Upper lobe of left lung (tissue), 6 donors: Measurements from ENCODE around the gene SPEF1. TPM values are rescaled to one million over a fixed set of nuclear protein-coding genes. Genes with fewer than 3 reads are reported as not detected.

ENCODE experiments used
- ATAC-seq, 2 donors: fragments of 200-7000 bp; cut with Tn5 transposase; one replicate each; pipeline ENCODE4 v1.9.1; 2022; ENCODE audit warnings: mild to moderate bottlenecking in 2 of 2, moderate library complexity in 2 of 2; ENCODE audit not compliant: low FRiP score in 2 of 2
- DNase-seq, 2 donors: peaks; one replicate each; pipeline ENCODE4 v3.0.0-alpha.2; 2019 to 2020
- H3K27ac ChIP-seq, 4 donors: fragments of 200-600 bp; sonication (generic); one replicate each; pipeline ENCODE4 v1.5.1; 2016 to 2019
- H3K27me3 ChIP-seq, 4 donors: fragments of 200-600 bp; sonication (generic); one replicate each; pipeline ENCODE4 v1.5.1; 2017 to 2019
- H3K36me3 ChIP-seq, 4 donors: fragments of 200-600 bp; sonication (generic); one replicate each; pipeline ENCODE4 v1.5.1; 2016 to 2019
- H3K4me1 ChIP-seq, 4 donors: fragments of 200-600 bp; sonication (generic); one replicate each; pipeline ENCODE4 v1.5.1; 2018 to 2019
- H3K4me3 ChIP-seq, 4 donors: fragments of 200-600 bp; sonication (generic); one replicate each; pipeline ENCODE4 v1.5.1; 2017 to 2019; ENCODE audit warnings: mild to moderate bottlenecking in 2 of 4, moderate library complexity in 1 of 4
- H3K9me3 ChIP-seq, 4 donors: fragments of 200-600 bp; sonication (generic); one replicate each; pipeline ENCODE4 v1.5.1; 2018 to 2019
- CTCF ChIP-seq, 6 experiments: fragments of 450-650 bp in 4 of 6; fragments of 200-600 bp in 2 of 6; sonication (generic) in 2 of 6; IDR thresholded peaks; one replicate each; pipeline ENCODE4 v1.5.1; 2016 to 2019; ENCODE audit warnings: antibody characterized with exemption in 6 of 6
- EP300 ChIP-seq, 4 donors: sonication (generic); formaldehyde crosslinking; IDR thresholded peaks; one replicate each; pipeline ENCODE4 v1.5.1; 2017; ENCODE audit warnings: antibody characterized with exemption in 4 of 4, control low read depth in 2 of 4
- POLR2A ChIP-seq, 4 donors: fragments of 450-650 bp; IDR thresholded peaks; one replicate each; pipeline ENCODE4 v1.5.1; 2016 to 2017; ENCODE audit warnings: antibody characterized with exemption in 4 of 4, mild to moderate bottlenecking in 2 of 4
- POLR2AphosphoS5 ChIP-seq, 2 donors: sonication (generic); formaldehyde crosslinking; IDR thresholded peaks; one replicate each; pipeline ENCODE4 v1.5.1; 2017; ENCODE audit warnings: antibody characterized with exemption in 2 of 2
- WGBS, 2 donors: methylation state at CpG; one replicate each; pipeline ENCODE4 v1.1.5; 2017 to 2018; 5-methylcytosine and 5-hydroxymethylcytosine counted together
- total RNA-seq, 6 donors: library from RNA; depleted of rRNA in 4 of 6; stranded (reverse); fragments of >200 nt in 4 of 6; gene quantifications; one replicate each; pipeline versions ENCODE4 v1.1.0 to v1.2.1, GENCODE V29; 2016 to 2021
- donor health status: DM: no; HTN: no; CAD: no; lungs with moderate emphysema.
- donor health status: DM: no; HTN: yes; CAD: no; lungs with severe emphysema.

SPEF1 gene
- total RNA-seq, 6 donors from 2014 or later: 0.34 to 15.1 (median 5.4) TPM

- Histone ChIP-seq H3K9me3 (no peaks in the 10 kb centered on the region), H3K27me3 (no peaks in the 10 kb centered on the region), H3K27ac (peak overlapping the region; percentile 91 to 98 (median 96)), H3K4me3 (peak overlapping the region in 3 of 4 donors; percentile 19 to 42 (median 26)), H3K4me1 (peaks cover 73 to 86% (median 80%) of the 10 kb centered on the region in 4 donors), H3K36me3 (peaks cover 0 to 26% (median 25%) of the 10 kb centered on the region in 4 donors)
- 81 to 86% methylated on average over 3 of the region's 3 CpGs for WGBS, 2 donors
- TF ChIP-seq POLR2AphosphoS5 (IDR thresholded peaks at IDR 0.05): no peak
- no peak for TF ChIP-seq EP300 (IDR thresholded peaks at IDR 0.05)
- no peak for TF ChIP-seq CTCF (IDR thresholded peaks at IDR 0.05)
- no peak for TF ChIP-seq POLR2A (IDR thresholded peaks at IDR 0.05)
- DNase-seq (no peak), ATAC-seq (no peak)
Observed at GRCh38 chr20:3808544-3808943, 27.3 kb upstream of the SPEF1 start.

GRCh38 chr20:3804781-3805180 is 23.5 kb upstream of the SPEF1 start:
- TF ChIP-seq POLR2AphosphoS5 (IDR thresholded peaks at IDR 0.05) (no peak), POLR2A (IDR thresholded peaks at IDR 0.05) (no peak), EP300 (IDR thresholded peaks at IDR 0.05) (no peak), CTCF (IDR thresholded peaks at IDR 0.05) (no peak)
- 94 to 95% methylated on average over 8 to 9 of the region's 11 CpGs for WGBS, 2 donors
- no peak overlapping the region for H3K4me3 ChIP-seq
- no peak for ATAC-seq
- peaks cover 4 to 62% (median 61%) of the 10 kb centered on the region in 4 donors for H3K36me3 ChIP-seq
- peaks cover 74 to 96% (median 87%) of the 10 kb centered on the region in 4 donors for H3K4me1 ChIP-seq
- H3K9me3 ChIP-seq: no peaks in the 10 kb centered on the region
- no peaks in the 10 kb centered on the region for H3K27me3 ChIP-seq
- peak in 1 of 2 donors; percentile 62 for DNase-seq
- H3K27ac ChIP-seq: peak overlapping the region; percentile 91 to 98 (median 96)

GRCh38 chr20:3804254-3804751 is 23.1 kb upstream of the SPEF1 start:
- H3K4me1 ChIP-seq: peaks cover 77 to 97% (median 89%) of the 10 kb centered on the region in 4 donors
- 61 to 62% methylated on average over 3 to 11 of the region's 11 CpGs for WGBS, 2 donors
- DNase-seq (peak in 1 of 2 donors; percentile 70), ATAC-seq (no peak)
- TF ChIP-seq POLR2A (IDR thresholded peaks at IDR 0.05) (no peak), CTCF (IDR thresholded peaks at IDR 0.05) (no peak), EP300 (IDR thresholded peaks at IDR 0.05) (peak in 2 of 4 donors; percentile 29 to 63), POLR2AphosphoS5 (IDR thresholded peaks at IDR 0.05) (peak; percentile 12 to 53)
- no peaks in the 10 kb centered on the region for H3K9me3 ChIP-seq
- peaks cover 4 to 66% (median 62%) of the 10 kb centered on the region in 4 donors for H3K36me3 ChIP-seq
- no peak overlapping the region for H3K4me3 ChIP-seq
- peak overlapping the region; percentile 91 to 98 (median 96) for H3K27ac ChIP-seq
- H3K27me3 ChIP-seq: no peaks in the 10 kb centered on the region

- Histone ChIP-seq H3K27ac (peak overlapping the region; percentile 91 to 98 (median 96)), H3K9me3 (no peaks in the 10 kb centered on the region), H3K27me3 (no peaks in the 10 kb centered on the region), H3K4me3 (no peak overlapping the region), H3K4me1 (peaks cover 82 to 100% (median 93%) of the 10 kb centered on the region in 4 donors), H3K36me3 (peaks cover 4 to 70% (median 65%) of the 10 kb centered on the region in 4 donors)
- ATAC-seq (no peak), DNase-seq (peak in 1 of 2 donors; percentile 26)
- WGBS, 2 donors: 78 to 93% methylated on average over 5 to 6 of the region's 6 CpGs
- TF ChIP-seq EP300 (IDR thresholded peaks at IDR 0.05) (no peak), POLR2A (IDR thresholded peaks at IDR 0.05) (no peak), POLR2AphosphoS5 (IDR thresholded peaks at IDR 0.05) (no peak), CTCF (IDR thresholded peaks at IDR 0.05) (no peak)
Observed at GRCh38 chr20:3803854-3804253, 22.6 kb upstream of the SPEF1 start.

GRCh38 chr20:3803289-3803688 is 22.0 kb upstream of the SPEF1 start:
- Histone ChIP-seq H3K4me3 (no peak overlapping the region), H3K4me1 (peaks cover 84 to 100% (median 96%) of the 10 kb centered on the region in 4 donors), H3K36me3 (peaks cover 4 to 74% (median 68%) of the 10 kb centered on the region in 4 donors), H3K9me3 (no peaks in the 10 kb centered on the region), H3K27me3 (no peaks in the 10 kb centered on the region), H3K27ac (peak overlapping the region; percentile 91 to 98 (median 96))
- 94 to 96% methylated on average over 10 to 14 of the region's 14 CpGs for WGBS, 2 donors
- DNase-seq (peak in 1 of 2 donors; percentile 55), ATAC-seq (no peak)
- no peak for TF ChIP-seq EP300 (IDR thresholded peaks at IDR 0.05)
- TF ChIP-seq POLR2A (IDR thresholded peaks at IDR 0.05): no peak
- no peak for TF ChIP-seq POLR2AphosphoS5 (IDR thresholded peaks at IDR 0.05)
- no peak for TF ChIP-seq CTCF (IDR thresholded peaks at IDR 0.05)
